A549 (cell line): ENCODE results near the gene CACNG8.

ENCODE experiments used
- CTCF ChIP-seq: fragments of >200 bp; sonication (Bioruptor Twin); formaldehyde crosslinking; IDR thresholded peaks from 3 replicates; pipeline ENCODE4 v1.5.1; 2016
- MAZ ChIP-seq: fragments of 150-350 bp; IDR thresholded peaks from 2 replicates; pipeline ENCODE4 v1.6.1; 2014; ENCODE audit warnings: antibody characterized with exemption, low read depth, low read length, borderline replicate concordance
- POLR2AphosphoS2 ChIP-seq: conservative IDR thresholded peaks from 2 replicates; pipeline ENCODE4 v1.6.1; 2012; ENCODE audit warnings: low read length, improper control_type of control experiment, inconsistent platforms
- REST ChIP-seq: fragments of 200-600 bp; sonication (generic); IDR thresholded peaks from 2 replicates; pipeline ENCODE4 v1.6.1; 2016; ENCODE audit warnings: antibody characterized with exemption, mild to moderate bottlenecking, moderate library complexity
- TP53 ChIP-seq: fragments of 250-450 bp; sonication (Bioruptor Pico); IDR thresholded peaks from 2 replicates; pipeline ENCODE4 v1.5.0; 2021; ENCODE audit warnings: mild to moderate bottlenecking, moderate library complexity

- TF ChIP-seq POLR2AphosphoS2 = no peak
- TF ChIP-seq CTCF = no peak
- TF ChIP-seq REST = no peak
- no peak for TF ChIP-seq MAZ
- peak; percentile 60; the same call in 1 of the 2 replicates for TF ChIP-seq TP53
These were observed 20.9 kb downstream of the CACNG8 start for GRCh38 chr19:53983457-53984289.
